Nephron (organoid): ENCODE results near the gene TARS3.

Source experiments
- H3K27ac Mint-ChIP-seq, 3 experiments: 2 replicates each; pipeline ENCODE4 v1.8.0; 2020; ENCODE audit warnings: mixed read lengths in 3 of 3, mild to moderate bottlenecking in 2 of 3, moderate library complexity in 1 of 3
- H3K27me3 Mint-ChIP-seq: 2 replicates; pipeline ENCODE4 v1.8.0; 2021; ENCODE audit warnings: low read depth, mild to moderate bottlenecking, moderate library complexity, mixed read lengths
- H3K36me3 Mint-ChIP-seq: 2 replicates; pipeline ENCODE4 v1.8.0; 2020; ENCODE audit warnings: low read depth, mixed read lengths
- H3K4me1 Mint-ChIP-seq: 2 replicates; pipeline ENCODE4 v1.8.0; 2020; ENCODE audit warnings: mixed read lengths
- H3K4me3 Mint-ChIP-seq, 3 experiments: 2 replicates each; pipeline ENCODE4 v1.8.0; 2020; ENCODE audit warnings: mild to moderate bottlenecking in 3 of 3, mixed read lengths in 3 of 3, moderate library complexity in 2 of 3
- H3K9me3 Mint-ChIP-seq: 2 replicates; pipeline ENCODE4 v1.8.0; 2020; ENCODE audit warnings: mixed read lengths
- TF ChIP-seq, protein P1 (sequence below), 3 experiments: fragments of 200-600 bp; sonication (generic); IDR thresholded peaks; one replicate each; pipeline ENCODE4 v1.5.0; 2021; ENCODE audit warnings: antibody characterized with exemption in 3 of 3; ENCODE audit not compliant: unreplicated experiment in 3 of 3

TARS3 gene

DNA sequence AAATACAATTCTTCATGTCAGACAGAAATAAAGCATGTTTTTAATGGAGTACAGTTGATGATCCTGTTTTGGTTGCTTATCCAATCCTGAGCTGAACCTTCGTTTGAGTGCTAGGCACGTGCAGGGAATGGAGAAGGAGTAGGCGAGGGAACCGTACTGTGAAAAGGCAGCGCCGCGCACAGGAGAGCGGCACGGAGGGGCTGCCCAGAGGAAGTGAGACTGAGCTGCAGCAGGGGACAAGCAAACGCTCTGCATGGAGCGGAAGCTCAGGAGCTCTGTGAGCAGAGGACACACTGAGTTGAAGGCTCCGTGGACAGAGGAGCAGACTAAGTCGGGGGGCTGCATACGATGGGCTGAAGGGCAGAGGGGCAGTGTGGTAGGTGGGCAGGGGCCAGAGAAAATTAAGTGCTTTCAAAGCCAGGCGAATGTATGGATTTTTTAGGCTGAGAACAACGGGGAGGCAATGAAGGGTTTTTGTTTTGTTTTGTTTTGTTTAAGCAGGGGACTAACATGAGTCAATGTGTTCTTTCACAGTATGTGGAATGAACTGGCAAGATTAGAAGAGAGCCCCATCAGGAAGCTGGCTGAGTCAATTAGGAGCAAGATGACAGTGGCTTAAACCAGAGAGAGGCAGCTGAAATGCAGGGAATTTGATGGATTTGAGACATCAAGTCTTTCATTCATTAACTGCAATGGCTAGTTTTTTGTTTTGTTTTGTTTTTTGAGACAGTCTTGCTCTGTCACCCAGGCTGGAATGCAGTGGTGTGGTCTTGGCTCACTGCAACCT is 48.3 kb downstream of the TARS3 start:
- TF ChIP-seq, protein P1, sequence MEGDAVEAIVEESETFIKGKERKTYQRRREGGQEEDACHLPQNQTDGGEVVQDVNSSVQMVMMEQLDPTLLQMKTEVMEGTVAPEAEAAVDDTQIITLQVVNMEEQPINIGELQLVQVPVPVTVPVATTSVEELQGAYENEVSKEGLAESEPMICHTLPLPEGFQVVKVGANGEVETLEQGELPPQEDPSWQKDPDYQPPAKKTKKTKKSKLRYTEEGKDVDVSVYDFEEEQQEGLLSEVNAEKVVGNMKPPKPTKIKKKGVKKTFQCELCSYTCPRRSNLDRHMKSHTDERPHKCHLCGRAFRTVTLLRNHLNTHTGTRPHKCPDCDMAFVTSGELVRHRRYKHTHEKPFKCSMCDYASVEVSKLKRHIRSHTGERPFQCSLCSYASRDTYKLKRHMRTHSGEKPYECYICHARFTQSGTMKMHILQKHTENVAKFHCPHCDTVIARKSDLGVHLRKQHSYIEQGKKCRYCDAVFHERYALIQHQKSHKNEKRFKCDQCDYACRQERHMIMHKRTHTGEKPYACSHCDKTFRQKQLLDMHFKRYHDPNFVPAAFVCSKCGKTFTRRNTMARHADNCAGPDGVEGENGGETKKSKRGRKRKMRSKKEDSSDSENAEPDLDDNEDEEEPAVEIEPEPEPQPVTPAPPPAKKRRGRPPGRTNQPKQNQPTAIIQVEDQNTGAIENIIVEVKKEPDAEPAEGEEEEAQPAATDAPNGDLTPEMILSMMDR (IDR thresholded peaks at IDR 0.05; ENCODE audit: unreplicated experiment in 3 of 3) = no peak
- Mint-ChIP-seq H3K36me3 (peaks cover 72% of the 10 kb centered on the region), H3K27ac (no peak overlapping the region), H3K4me3 (no peak overlapping the region), H3K4me1 (no peaks in the 10 kb centered on the region), H3K9me3 (no peaks in the 10 kb centered on the region), H3K27me3 (no peaks in the 10 kb centered on the region)

DNA sequence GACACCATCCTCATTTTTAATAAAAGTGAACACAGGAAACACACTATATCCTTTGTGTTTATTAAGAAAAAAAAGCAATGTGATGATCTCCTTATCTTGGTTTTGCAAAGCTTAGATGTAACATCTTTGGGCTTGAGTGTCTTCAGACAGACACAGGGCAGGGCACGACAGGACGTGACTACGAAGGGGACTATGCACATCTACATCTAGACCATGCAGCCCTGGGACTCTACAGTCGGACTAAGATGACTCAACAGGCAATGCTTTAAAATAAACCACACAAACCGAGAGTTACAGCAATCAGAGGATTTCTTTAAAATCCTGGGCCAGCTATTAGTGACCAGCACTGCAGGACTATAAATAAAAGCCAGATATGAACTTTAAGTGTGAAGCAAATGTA is 49.3 kb downstream of the TARS3 start:
- TF ChIP-seq, protein P1 (IDR thresholded peaks at IDR 0.05; ENCODE audit: unreplicated experiment in 3 of 3) = no peak
- no peaks in the 10 kb centered on the region for H3K9me3 Mint-ChIP-seq
- no peak overlapping the region for H3K27ac Mint-ChIP-seq
- H3K4me1 Mint-ChIP-seq = no peaks in the 10 kb centered on the region
- no peaks in the 10 kb centered on the region for H3K27me3 Mint-ChIP-seq
- H3K36me3 Mint-ChIP-seq = peaks cover 79% of the 10 kb centered on the region
- H3K4me3 Mint-ChIP-seq = no peak overlapping the region

DNA sequence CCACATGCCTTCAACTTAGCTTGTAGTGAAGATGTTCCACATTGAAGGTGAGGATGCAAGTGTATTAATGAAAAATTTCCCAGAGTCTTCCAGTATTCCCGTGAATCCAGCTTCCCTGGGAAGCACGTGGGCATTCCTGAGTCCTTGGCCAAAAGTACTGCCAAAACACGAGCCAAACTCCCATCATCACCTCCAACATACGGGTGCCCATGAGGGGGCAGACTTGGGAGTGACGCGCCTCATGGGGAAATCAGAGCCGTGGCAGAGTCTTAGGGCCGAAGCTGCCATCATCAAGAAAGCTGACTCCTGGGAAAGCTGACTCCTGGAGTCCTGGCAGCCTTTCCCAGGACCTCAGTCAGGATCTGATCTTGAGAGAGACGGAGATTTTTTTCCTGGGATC is 52.0 kb downstream of the TARS3 start:
- Mint-ChIP-seq H3K4me1 (no peaks in the 10 kb centered on the region), H3K27ac (no peak overlapping the region), H3K4me3 (no peak overlapping the region), H3K9me3 (peaks cover 6% of the 10 kb centered on the region), H3K27me3 (no peaks in the 10 kb centered on the region), H3K36me3 (peaks cover 82% of the 10 kb centered on the region)
- TF ChIP-seq, protein P1 (IDR thresholded peaks at IDR 0.05; ENCODE audit: unreplicated experiment in 3 of 3) = no peak

DNA sequence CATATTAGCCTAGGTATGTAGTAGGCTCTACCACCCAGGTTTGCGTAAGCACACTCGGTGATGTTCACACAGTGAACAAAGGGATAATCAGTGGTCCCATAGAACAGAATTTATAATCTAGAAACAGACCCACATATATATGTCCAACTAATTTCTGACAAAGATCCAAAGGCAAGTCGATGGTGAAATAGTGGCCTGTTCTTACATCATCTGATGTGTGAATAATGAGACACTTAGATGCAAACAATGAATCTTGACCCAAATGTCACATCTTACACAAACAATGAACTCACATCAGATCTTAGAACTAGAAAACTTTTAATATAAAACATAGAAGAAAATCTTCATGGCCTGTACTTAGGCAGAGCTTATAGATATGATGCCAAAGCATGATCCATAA is 54.5 kb downstream of the TARS3 start:
- H3K4me3 Mint-ChIP-seq = no peak overlapping the region
- H3K36me3 Mint-ChIP-seq = peaks cover 87% of the 10 kb centered on the region
- H3K4me1 Mint-ChIP-seq = no peaks in the 10 kb centered on the region
- H3K9me3 Mint-ChIP-seq = peaks cover 9% of the 10 kb centered on the region
- H3K27me3 Mint-ChIP-seq = no peaks in the 10 kb centered on the region
- no peak overlapping the region for H3K27ac Mint-ChIP-seq
- TF ChIP-seq, protein P1 (IDR thresholded peaks at IDR 0.05; ENCODE audit: unreplicated experiment in 3 of 3) = no peak

DNA sequence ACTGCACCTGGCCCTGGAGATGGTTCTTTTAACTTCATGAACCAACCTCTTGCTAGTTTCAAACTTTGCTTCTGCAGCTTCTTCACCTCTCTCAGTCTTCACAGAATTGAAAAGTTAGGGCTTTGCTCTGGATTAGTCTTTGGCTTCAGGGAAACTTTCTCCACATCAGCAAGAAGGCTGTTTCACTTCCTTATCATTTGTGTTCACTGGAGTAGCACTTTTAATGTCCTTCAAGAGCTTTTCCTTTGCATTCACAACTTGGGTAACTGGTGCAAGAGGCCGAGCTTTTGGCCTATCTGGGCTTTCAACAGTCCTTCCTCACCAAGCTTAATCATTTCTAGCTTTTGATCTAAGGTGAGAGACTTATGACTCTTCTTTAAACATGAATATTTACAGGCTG is 56.4 kb downstream of the TARS3 start:
- H3K4me1 Mint-ChIP-seq = no peaks in the 10 kb centered on the region
- no peak overlapping the region for H3K27ac Mint-ChIP-seq
- TF ChIP-seq, protein P1 (IDR thresholded peaks at IDR 0.05; ENCODE audit: unreplicated experiment in 3 of 3) = no peak
- H3K9me3 Mint-ChIP-seq = peaks cover 9% of the 10 kb centered on the region
- H3K4me3 Mint-ChIP-seq = no peak overlapping the region
- peaks cover 74% of the 10 kb centered on the region for H3K36me3 Mint-ChIP-seq
- H3K27me3 Mint-ChIP-seq = no peaks in the 10 kb centered on the region

DNA sequence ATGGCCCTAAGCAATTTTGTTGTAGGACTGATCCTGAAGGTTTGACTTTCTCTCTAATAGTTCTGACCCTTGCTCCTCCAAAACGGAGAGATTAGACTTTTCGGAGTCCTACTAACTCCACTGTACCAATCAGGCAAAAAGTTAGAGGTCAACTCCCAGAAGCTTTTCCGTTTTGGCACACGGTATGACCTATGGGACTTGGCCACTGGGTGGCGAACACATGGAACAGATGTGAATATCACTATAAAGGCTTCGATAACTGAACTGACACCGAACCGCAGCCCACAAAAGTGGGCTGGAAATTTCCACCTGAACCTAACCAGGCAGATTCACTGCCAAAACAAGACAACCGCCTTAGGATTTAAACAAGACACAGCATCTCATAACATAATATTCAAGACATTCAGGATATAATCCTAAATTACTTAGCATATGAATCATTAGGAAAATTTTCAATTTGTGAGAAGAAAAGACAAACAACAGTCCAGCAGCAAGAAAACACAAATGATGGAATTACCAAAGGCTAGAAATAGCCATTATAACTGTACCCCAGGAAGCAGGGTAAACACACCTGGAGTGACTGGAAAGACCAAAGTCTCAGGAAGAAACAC is 59.9 kb downstream of the TARS3 start:
- Mint-ChIP-seq H3K27me3 (no peaks in the 10 kb centered on the region), H3K36me3 (peaks cover 51% of the 10 kb centered on the region), H3K4me3 (no peak overlapping the region), H3K4me1 (no peaks in the 10 kb centered on the region), H3K9me3 (peaks cover 9% of the 10 kb centered on the region), H3K27ac (no peak overlapping the region)
- TF ChIP-seq, protein P1 (IDR thresholded peaks at IDR 0.05; ENCODE audit: unreplicated experiment in 3 of 3) = peak in 1 of 3 experiments; percentile 6
